Peyer's patch (tissue), 4 donors: ENCODE measurements around the gene OCEL1.

Experiments used
- CTCF ChIP-seq, 6 experiments: fragments of 450-650 bp in 4 of 6; fragments of 200-600 bp in 2 of 6; sonication (generic) in 1 of 6; IDR thresholded peaks; one replicate each; pipeline ENCODE4 v1.5.1; 2017 to 2019; ENCODE audit warnings: antibody characterized with exemption in 6 of 6, mild to moderate bottlenecking in 3 of 6, moderate library complexity in 1 of 6
- POLR2A ChIP-seq, 2 donors: fragments of 450-650 bp; IDR thresholded peaks; one replicate each; pipeline ENCODE4 v1.5.1; 2017; ENCODE audit warnings: antibody characterized with exemption in 2 of 2, mild to moderate bottlenecking in 2 of 2, moderate library complexity in 2 of 2

- TF ChIP-seq CTCF (IDR thresholded peaks at IDR 0.05) (no peak), POLR2A (IDR thresholded peaks at IDR 0.05) (no peak)
These were observed 33.2 kb downstream of the OCEL1 start for GRCh38 chr19:17259118-17259780.
